NK-92 treated with Interleukin-12 subunit alpha and Interleukin-12 subunit beta, amount 100 ng/mL, for 24 hours (cell line): ENCODE data around the gene ZNF189.
"Not testable (repeated sequence)": the region's sequence is repeated elsewhere in the genome, so short reads cannot be mapped to it uniquely, and the experiment has no call there.

Source experiments
- DNase-seq: peaks from one replicate; lab custom pipeline; 2025; lab: John Stamatoyannopoulos, UW

Gene ZNF189

DNA sequence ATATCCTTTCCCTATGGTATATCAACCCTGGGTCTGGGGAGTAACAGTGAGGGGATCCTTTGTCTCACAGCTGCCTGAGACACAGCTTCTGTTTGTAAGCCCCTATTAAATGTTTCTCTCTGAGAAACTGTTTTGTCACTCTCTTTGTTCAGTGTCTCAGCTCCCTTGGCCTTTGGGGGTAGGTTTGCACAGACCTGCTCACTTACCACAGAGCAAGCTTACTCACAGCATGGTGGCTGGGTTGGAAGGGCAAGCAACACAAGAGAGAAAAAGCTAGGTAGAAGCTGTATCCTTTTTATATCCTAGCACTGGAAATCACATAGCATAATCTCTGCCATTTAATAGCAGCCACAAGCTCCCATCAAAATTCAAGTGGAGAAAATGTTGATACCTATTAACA is 18.4 kb upstream of the ZNF189 start:
- DNase-seq = no peak

DNA sequence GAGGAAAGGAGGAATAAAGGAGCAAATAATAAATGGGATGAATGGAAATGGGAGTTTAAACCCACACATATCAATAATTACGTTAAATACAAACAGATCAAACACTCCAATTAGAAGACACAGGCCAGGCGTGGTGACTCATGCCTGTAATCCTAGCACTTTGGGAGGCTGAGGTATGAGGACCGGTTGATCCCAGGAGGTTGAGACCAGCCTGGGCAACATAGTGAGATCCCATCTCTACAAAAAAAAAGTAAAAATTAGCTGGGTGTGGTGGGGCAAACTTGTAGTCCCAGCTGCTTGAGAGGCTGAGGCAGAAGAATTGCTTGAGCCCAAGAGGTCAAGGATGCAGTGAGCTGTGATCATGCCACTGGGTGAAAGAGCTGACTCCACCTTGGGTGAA is 17.5 kb upstream of the ZNF189 start:
- no peak for DNase-seq

DNA sequence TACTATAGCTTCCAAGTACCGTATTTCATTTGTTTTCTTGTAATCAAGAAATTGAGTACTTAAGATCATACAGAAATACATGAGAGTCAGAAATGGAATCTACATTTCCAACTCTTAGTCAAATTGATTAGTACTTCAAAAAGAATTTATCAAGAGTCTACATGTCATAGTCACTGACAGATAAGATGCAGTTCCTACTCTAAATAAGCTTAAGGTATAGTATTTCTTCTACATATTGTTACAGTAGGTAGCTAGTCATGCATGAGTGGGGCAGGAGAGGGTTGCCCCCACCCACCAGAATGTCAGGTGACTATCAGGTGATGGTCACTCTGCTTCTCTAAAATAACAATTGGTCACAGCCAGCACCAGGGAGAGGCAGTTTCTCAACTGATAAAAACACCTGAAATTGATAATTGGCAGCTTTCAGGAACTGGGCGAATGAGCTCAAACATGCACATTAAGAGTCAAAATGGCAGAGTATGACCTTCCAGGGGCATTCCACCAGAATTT is 16.8 kb upstream of the ZNF189 start:
- no peak for DNase-seq

DNA sequence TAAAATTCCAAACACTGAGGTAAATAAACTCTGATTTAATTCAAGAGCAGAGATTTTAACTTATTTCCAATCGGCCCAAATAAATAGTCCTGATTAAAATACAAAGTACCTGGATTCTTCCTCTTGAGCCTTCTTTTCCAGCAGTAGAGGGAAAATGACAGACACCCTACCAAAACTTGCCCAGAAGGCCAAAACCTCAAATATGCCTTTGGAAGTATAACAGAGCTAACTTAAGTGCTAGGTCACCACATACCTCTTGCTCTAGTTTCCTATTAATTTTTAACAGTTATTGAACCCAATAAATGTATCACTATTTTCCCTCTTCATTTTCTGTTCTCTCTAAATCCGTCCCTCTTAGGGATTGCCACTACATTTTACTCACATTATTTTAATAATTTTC is 15.3 kb upstream of the ZNF189 start:
- no peak for DNase-seq

DNA sequence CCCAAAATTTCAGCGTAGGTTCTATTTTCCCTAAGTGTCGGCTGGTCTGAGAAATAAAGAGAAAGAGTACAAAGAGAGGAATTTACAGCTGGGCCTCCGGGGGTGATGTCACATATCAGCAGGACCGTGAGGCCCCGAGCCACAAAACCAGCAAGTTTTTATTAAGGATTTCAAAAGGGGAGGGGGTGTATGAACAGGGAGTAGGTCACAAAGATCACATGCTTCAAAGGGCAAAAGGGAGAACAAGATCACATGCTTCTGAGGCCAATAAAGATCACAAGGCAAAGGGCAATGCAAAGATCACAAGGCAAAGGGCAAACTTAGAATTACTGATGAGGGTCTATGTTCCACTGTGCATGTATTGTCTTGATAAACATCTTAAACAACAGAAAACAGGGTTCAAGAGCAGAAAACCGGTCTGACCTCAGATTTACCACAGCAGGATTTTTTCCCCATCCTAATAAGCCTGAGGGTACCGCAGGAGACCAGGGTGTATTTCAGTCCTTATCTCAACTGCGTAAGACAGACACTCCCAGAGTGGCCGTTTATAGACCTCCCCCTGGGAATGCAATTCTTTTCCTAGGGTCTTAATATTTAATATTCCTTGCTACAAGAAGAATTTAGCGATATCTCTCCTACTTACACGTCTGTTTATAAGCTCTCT is 13.6 kb upstream of the ZNF189 start, which contains the start of gene BAAT:
BAAT (minus strand) TSS at position 134 of the 664 bp plus-strand sequence. CDS start 13,602 bp downstream, outside the sequence.
- not testable (repeated sequence) for DNase-seq

DNA sequence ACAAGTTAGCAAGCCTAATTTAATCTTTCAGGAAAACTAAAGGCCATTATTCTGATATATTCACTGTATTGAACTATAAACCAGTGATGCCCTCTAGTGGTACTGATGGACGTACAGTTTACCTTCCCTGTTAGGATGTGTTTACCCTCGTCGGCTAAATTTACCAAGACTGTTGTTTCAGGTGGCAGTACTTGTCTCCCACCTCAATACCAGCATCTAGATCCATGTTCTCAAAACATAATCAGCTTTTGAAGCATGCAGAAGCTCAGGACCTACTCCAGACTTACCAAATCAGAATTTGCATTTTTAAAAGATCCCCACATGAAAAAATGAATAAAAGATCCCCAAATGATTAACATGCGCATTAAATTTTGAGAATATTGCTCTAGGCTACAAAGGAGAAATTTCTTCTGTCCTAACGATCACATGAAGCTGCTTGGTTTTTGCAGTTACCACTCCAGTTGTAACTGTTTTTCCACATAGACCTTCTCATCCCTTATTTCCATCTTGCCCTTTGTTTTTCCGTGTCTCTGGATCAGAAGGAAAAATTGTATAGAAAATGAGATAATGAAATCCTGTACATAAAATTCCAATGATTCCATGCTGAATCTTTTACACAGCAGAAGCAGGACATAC is 10.7 kb upstream of the ZNF189 start:
- no peak for DNase-seq

DNA sequence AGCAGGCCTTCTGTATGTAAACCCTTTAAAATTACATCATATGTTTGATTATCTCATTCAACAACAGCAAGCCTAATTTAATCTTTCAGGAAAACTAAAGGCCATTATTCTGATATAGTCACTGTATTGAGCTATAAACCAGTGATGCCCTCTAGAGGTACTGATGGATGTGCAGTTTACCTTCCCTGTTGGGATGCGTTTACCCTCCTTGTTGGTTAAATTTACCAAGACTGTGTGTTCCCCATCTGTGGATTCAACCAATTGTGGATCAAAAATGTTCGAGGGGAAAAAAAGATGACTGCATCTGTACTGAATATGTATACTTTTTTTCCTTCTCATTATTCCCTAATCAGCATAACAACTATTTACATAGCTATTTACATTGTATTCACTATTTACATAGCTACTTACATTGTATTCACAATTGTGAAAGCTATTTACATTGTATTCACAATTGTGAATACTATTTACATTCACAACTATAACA is 10.1 kb upstream of the ZNF189 start:
- DNase-seq = no peak

DNA sequence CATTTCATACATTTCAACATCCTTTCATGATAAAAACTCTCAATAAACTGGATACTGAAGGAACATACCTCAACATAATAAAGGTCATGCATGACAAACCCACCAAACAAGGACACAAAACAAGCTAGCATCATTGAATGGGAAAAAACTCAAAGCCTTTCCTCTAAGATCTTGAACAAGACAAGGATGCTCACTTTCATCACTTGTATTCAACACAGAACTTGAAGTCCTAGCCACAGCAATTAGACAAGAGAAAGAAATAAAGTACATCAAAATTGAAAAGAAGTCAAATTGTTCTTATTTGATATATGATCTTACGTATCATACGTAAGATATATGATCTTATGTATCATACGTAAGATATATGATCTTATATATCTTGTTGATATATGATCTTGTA is 5.5 kb upstream of the ZNF189 start:
- DNase-seq = no peak

DNA sequence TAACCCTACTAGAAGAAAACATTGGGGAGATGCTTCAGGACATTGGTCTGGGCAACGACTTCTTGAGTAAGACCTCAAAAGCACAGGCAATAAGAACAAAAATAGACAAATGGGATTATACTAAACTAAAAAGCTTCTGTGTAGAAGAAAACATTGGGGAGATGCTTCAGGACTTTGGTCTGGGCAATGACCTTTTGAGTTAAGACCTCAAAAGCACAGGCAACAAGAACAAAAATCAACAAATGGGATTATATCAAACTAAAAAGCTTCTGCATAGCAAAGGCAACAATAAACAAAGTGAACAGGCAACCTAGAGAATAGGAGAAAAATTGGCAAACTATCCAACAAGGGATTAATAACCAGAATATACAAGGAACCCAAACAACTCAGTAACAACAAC is 4.0 kb upstream of the ZNF189 start:
- no peak for DNase-seq

DNA sequence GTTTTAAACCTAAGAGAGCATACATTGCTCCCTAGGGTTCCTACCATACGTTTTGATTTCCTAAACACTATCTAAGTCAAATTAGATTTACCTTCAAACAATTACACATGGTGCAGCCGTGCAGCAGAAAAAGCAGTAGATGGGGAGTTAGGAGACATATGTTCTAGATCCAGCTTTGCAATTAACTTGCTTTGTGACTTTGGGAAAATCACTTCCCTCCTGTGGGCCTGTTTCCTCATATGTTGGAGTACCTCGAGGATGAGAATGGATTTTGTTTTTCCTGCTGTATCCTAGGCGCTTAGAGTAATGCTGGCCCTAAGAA is 944 bp upstream of the ZNF189 start:
- no peak for DNase-seq

DNA sequence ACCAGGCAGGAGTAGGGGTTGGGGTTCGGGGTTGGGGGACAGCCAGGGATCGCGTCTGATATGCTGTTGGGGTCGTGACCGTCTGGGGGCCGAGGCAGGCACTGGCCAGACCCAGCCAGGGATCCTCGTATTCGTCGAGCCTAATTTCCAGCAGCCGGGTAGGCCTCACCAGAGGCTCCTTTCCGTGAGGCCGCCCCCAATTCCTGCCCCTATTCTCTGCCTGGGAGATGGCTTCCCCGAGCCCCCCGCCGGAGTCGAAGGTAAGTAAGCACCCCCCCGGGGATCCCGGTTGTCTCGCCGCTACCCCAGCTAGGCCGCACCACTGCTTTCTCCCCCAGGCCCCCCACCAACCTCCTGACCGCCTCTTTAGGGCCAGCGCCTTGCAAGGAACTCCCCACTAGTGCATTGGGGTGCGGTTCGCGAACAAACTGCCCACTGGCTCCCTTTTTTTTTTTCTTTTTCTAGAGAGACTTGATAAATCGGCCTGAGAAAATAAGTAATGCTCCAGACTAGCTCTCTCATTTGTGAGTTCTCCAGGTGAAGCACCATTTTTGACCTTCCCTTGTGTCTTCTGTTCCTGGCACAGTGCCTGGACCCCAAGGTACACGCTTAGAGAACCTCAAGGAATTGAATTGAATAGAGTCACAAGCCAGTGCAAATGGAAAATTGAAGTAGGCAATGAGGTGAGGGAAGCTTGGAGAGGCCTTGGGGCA is 435 bp downstream of the ZNF189 start:
- DNase-seq = no peak

DNA sequence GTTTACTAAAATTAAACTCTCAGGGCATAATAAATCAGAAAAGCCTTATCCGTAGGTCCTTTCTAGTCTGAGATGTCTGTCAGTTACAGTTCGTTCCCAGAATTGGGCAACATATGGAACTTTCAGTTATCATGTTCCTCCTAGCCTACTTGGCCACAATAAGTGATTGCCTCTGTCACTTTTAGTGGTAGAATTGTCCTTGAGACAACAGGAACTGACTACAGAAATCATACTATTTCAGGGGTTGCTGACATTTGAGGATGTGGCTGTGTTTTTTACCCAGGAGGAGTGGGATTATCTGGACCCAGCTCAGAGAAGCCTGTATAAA is 956 bp downstream of the ZNF189 start:
- DNase-seq = no peak

DNA sequence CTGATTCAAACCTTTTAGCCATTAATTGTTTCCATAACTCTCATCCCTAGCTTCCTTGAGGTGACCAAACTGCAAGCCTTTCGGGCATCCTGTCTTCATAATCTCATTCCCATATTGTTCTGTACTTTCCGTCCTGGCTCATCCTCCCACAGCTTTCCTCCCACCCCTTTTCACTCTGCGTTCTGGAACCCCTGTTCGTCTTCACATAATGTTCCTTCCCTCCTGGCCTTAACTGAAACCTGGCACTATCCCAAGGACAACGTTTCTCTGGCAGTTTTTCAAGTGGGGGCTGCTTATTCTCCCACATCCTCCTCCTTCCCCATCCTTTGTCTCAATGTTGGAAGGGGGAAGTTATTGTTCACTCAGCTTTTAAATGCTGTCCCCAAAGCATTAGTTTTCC is 1.5 kb downstream of the ZNF189 start:
- no peak for DNase-seq

DNA sequence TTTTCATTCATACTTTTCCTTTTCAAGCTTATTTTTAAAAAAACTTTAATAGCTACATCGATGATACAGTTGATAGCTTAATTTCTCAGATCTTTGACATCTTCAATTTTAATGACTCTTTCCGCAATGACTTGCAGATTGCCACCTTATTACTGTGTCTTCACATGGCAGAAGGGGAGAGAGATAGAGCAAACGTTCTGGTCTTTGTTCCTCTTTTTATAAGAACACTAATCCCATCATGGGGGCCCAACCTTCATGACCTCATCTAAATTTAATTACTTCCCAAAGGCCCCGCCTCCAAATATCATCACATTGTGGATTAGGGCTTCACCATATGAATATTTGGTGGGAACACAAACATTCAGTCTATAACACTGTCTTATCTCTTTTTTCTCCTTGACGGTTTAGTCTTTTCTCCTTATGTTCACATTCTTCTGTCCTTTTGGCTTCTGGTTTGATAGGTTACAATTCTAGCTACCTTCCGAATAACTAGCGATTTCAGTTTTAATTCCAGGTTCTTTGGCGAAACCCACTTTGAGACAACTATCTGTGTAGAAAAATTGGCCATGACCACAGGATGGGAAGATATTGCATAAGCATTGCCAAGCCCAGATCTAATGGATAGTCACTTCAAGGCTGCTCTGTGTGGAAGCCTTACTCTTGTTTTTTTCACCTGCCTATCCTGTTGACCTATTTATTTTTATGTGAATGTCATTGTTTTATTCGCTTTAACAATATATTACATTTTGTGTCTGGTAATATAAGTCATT is 5.0 kb downstream of the ZNF189 start:
- no peak for DNase-seq

DNA sequence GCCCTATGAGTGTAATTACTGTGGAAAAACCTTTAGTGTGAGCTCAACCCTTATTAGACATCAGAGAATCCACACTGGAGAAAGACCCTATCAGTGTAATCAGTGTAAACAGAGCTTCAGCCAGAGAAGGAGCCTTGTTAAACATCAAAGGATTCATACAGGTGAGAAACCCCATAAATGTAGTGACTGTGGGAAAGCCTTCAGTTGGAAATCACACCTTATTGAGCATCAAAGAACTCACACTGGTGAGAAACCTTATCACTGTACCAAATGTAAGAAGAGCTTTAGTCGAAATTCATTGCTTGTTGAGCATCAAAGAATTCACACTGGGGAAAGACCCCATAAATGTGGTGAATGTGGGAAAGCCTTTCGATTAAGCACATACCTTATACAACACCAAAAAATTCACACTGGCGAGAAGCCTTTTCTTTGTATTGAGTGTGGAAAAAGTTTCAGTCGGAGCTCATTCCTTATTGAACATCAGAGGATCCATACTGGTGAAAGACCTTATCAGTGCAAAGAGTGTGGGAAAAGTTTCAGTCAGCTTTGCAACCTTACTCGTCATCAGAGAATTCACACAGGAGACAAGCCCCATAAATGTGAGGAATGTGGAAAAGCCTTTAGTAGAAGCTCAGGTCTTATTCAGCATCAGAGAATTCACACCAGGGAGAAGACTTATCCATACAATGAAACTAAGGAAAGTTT is 9.9 kb downstream of the ZNF189 start:
- no peak for DNase-seq

DNA sequence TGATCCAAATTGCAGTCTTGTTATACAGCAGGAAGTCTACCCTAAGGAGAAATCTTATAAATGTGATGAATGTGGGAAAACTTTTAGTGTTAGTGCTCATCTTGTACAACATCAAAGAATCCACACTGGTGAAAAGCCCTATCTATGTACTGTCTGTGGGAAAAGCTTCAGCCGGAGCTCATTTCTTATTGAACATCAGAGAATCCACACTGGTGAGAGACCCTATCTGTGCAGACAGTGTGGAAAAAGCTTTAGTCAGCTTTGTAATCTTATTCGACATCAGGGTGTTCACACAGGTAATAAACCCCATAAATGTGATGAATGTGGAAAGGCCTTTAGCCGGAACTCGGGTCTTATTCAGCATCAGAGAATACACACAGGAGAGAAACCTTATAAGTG is 10.4 kb downstream of the ZNF189 start:
- no peak for DNase-seq

DNA sequence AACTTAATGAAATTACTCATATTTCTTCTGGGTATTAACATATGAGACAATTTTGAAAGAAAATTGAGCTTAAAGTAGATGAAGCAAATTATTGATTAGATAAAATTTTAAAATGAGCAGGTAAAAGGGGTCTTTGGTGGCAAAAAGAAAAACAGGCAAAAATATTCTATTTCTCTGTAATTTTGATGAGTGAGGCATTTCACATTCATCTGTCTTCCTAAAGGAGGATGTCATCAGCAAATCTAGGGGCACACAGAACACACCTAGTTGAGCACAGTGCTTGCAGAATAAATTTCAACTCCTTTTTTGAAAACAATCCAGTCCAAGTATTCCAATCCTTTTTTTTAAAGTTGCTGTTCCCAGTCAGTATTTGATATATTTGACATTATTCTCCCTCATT is 16.2 kb downstream of the ZNF189 start:
- DNase-seq = no peak

DNA sequence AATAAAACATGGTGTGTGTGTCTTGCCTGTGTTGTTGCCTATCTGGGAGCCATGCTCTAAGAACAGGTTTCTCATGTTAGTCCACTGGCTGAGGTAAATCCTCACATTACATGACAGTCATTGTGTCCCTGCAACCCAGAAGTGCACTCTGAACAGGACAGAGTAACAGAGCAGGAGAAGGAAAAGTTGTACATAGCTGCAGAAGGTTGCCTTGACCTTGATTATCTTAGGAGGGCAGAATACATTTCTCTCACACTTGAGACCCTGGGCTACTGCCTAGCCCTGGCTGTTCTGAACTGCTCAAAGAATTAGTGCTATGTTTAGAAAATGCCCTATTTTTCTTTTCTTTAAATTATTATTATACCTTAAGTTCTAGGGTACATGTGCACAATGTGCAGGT is 16.9 kb downstream of the ZNF189 start:
- DNase-seq = no peak

DNA sequence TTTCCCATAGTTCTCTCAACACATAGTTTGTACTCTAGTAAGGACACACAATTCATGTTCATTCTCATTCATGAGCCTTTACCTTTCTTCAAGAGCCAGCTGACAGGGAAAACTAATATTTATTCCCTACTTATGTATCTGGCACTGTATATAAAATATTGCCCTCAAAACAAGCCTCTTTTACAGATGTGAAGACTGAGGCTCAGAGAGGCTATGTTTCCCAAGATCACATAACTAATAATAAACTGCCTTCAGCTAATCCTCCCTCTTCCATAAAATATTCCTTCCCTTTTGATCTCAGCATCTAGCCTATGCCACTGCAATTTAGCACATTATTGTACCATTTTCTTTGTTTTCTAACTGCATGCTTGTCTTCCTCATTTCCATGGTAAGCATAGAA is 18.7 kb downstream of the ZNF189 start:
- DNase-seq = no peak

DNA sequence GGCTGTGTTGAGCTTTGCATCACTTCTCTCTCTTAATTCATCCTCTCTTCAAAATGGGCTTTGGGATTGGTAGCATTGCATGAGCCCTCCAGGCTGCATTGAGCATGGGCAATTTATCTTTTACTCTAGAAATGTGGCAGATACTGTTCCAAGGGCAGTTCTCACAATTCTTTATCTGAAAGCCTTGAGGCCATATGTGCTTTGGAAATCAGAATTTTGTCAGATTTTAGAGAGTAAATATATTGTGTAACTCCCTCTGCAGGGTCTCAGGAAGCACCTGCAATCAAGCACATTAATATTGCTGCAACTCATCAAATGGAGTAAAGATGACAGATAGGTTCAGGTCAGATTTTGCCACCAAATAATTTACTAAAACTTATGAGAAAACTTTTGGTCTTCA is 19.3 kb downstream of the ZNF189 start:
- DNase-seq = no peak

DNA sequence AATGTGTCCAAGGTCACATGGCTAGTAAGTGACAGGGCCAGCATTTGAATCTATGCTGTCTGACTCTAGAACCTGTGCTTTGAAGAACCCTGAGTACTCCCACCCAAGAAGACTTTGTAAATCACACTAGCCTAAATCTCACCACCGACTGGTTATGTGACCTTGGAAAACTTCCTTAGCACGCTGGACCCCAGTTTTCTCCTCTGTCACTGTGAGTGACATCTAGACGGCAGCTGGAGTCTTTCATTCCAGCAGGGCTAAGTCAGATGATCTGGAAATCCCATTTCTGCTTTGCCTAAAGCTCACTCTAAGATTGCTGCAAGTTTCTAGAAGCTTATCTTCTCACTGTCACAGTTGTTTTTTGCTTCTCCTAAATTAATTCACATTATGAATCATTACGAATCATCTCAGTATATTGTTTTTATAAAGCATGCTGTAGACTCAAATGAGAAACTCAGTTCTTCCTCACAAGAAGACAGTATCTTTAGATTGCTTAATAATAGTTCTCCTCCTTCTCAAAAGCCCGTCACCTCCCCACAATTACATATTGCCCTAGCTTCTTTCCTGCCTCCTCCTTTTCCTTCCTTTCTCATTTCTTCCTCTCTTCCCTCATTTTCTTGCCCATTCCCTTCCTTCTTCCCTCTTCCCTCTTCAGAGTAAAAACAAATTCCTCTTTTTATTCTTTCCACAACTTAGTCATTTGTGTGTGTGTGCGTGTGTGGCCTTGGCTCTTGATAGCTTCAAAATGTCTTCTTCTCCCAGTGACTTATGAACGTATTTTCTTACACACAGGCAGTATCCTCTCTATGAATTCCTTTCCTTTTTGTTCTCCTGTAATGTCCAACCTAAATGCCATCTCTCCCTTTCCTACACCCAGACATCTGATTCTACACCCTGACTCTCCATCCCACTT is 20.1 kb downstream of the ZNF189 start:
- no peak for DNase-seq
